CD8-positive, alpha-beta memory T cell (primary cell): Measurements from ENCODE around the gene PRSS33. TPM values are rescaled to one million over a fixed set of nuclear protein-coding genes. Genes with fewer than 3 reads are reported as not detected.

Experiments
- CTCF ChIA-PET: fragments of 350-600 bp; sonication (Branson Sonifier 250); formaldehyde crosslinking; loops from one replicate; lab custom pipeline; 2021; ENCODE audit warnings: antibody characterized with exemption; lab: Charles Lee
- POLR2A ChIA-PET: fragments of 350-600 bp; sonication (Branson Sonifier 250); formaldehyde crosslinking; loops from one replicate; lab custom pipeline; 2021; ENCODE audit warnings: antibody characterized with exemption; lab: Charles Lee
- DNase-seq, 5 donors: peaks; one replicate each; pipeline versions ENCODE4 v3.0.0 to v3.0.0-alpha.2; 2020 to 2022; ENCODE audit warnings: mixed read lengths in 1 of 5
- H3K27ac ChIP-seq: one replicate; pipeline ENCODE4 v1.7.0; 2013; ENCODE audit warnings: low read depth, mild to moderate bottlenecking, low read length, moderate library complexity
- H3K27me3 ChIP-seq: 2 replicates; pipeline ENCODE4 v1.7.0; 2013; ENCODE audit warnings: low read length, mild to moderate bottlenecking; ENCODE audit not compliant: insufficient read depth, poor library complexity, severe bottlenecking
- H3K36me3 ChIP-seq: 2 replicates; pipeline ENCODE4 v1.7.0; 2013; ENCODE audit warnings: mild to moderate bottlenecking, low read length, moderate library complexity; ENCODE audit not compliant: insufficient read depth
- H3K4me1 ChIP-seq: 2 replicates; pipeline ENCODE4 v1.7.0; 2013; ENCODE audit warnings: mild to moderate bottlenecking, low read length, moderate library complexity; ENCODE audit not compliant: insufficient read depth
- H3K4me3 ChIP-seq: 2 replicates; pipeline ENCODE4 v1.7.0; 2013; ENCODE audit warnings: mild to moderate bottlenecking, low read length
- H3K9me3 ChIP-seq: 2 replicates; pipeline ENCODE4 v1.7.0; 2013; ENCODE audit warnings: mild to moderate bottlenecking, low read length
- H3K27ac Mint-ChIP-seq, 8 donors: one replicate each; pipeline ENCODE4 v1.8.0; 2020 to 2021; ENCODE audit warnings: mixed read lengths in 8 of 8, mild to moderate bottlenecking in 6 of 8, inconsistent platforms in 3 of 8, moderate library complexity in 3 of 8
- H3K27me3 Mint-ChIP-seq, 2 donors: one replicate each; pipeline ENCODE4 v1.8.0; 2020 to 2021; ENCODE audit warnings: mixed read lengths in 2 of 2, mild to moderate bottlenecking in 1 of 2, moderate library complexity in 1 of 2
- H3K36me3 Mint-ChIP-seq, 3 donors: one replicate each; pipeline ENCODE4 v1.8.0; 2020 to 2021; ENCODE audit warnings: mixed read lengths in 3 of 3, inconsistent platforms in 1 of 3, mild to moderate bottlenecking in 1 of 3
- H3K4me1 Mint-ChIP-seq, 3 donors: one replicate each; pipeline ENCODE4 v1.8.0; 2020 to 2021; ENCODE audit warnings: mixed read lengths in 3 of 3, inconsistent platforms in 1 of 3, mild to moderate bottlenecking in 1 of 3
- H3K4me3 Mint-ChIP-seq, 7 donors: one replicate each; pipeline ENCODE4 v1.8.0; 2020 to 2021; ENCODE audit warnings: mixed read lengths in 7 of 7, mild to moderate bottlenecking in 6 of 7, moderate library complexity in 4 of 7, inconsistent platforms in 2 of 7
- H3K9me3 Mint-ChIP-seq, 5 donors: one replicate each; pipeline ENCODE4 v1.8.0; 2020 to 2022; ENCODE audit warnings: mixed read lengths in 5 of 5, mild to moderate bottlenecking in 3 of 5, moderate library complexity in 2 of 5, inconsistent platforms in 1 of 5
- polyA plus RNA-seq: library from polyadenylated mRNA; unstranded; fragments of 300-500 nt; fragmentation: Illumina TruSeq; gene quantifications from one replicate; pipeline ENCODE4 v1.2.3, GENCODE V29; 2021
- total RNA-seq, 2 experiments: library from RNA; stranded (reverse); gene quantifications; one replicate each; pipeline ENCODE4 v1.2.3, GENCODE V29; 2021

Gene PRSS33
- total and polyA plus RNA-seq, 3 experiments from 2014 or later = 0.15 to 0.22 TPM; not detected in 1

DNA sequence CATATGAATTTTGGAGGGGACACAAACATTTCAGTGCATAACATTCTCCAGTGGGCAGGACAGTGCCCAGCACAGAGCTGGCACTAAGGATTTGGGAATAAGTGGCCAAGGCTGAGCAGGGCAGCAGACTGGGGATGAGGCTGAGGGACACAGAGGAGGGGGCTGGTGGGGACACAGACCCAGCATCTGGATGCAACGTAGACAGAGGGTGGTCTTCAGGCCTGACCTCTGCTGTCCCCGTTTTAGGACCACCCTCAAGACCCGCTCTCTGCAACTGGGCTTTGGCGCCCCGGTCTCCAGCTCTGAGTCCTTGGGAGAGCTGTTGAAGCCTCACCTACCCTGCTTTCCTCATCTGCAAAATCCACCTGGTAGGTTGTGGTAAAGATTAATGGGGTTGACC lies 3.3 kb upstream of the PRSS33 start:
- Mint-ChIP-seq H3K4me3 (no peak overlapping the region), H3K4me1 (peaks cover 0 to 14% (median 2%) of the 10 kb centered on the region in 3 donors), H3K27me3 (peaks cover 17 to 48% of the 10 kb centered on the region in 2 donors), H3K27ac (no peak overlapping the region), H3K36me3 (no peaks in the 10 kb centered on the region), H3K9me3 (no peaks in the 10 kb centered on the region)
- POLR2A ChIA-PET = no interaction called here
- peaks cover 6% of the 10 kb centered on the region for H3K4me1 ChIP-seq
- no peaks in the 10 kb centered on the region for H3K9me3 ChIP-seq
- H3K36me3 ChIP-seq = no peaks in the 10 kb centered on the region
- H3K4me3 ChIP-seq = no peak overlapping the region
- CTCF ChIA-PET = interaction anchor here (1.2 kb wide), 1 partner anchor 12 kb away, joined by 3 read pairs; no protein-coding TSS in a partner anchor
- H3K27ac ChIP-seq = no peak overlapping the region
- no peaks in the 10 kb centered on the region for H3K27me3 ChIP-seq
- peak in 1 of 5 donors; percentile 32 for DNase-seq

DNA sequence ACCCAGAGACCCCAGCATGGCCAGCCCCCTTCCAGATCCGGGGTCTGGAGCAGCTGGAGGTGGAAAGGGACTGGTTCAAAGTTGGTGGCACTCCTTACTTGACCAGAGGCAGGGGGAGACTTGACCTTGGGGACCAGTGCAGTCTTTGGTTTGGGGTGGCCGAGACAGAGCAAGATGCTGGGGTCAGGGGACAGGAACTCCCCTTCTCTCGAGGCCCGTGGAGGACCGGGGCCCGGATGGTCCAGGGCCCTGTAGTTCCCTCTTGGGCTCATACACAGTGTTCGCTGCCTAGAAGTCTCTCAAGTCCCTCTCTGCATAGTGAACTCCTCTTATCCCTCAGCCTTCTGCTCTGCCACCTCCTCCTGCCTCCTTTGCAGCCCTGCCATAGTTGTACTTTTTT lies 601 bp upstream of the PRSS33 start:
- CTCF ChIA-PET = no interaction called here
- peak in 1 of 5 donors; percentile 17 for DNase-seq
- H3K4me3 ChIP-seq = no peak overlapping the region
- no peaks in the 10 kb centered on the region for H3K36me3 Mint-ChIP-seq
- POLR2A ChIA-PET = no interaction called here
- H3K36me3 ChIP-seq = no peaks in the 10 kb centered on the region
- H3K27ac ChIP-seq = no peak overlapping the region
- no peak overlapping the region for H3K4me3 Mint-ChIP-seq
- H3K27me3 Mint-ChIP-seq = peaks cover 15 to 28% of the 10 kb centered on the region in 2 donors
- H3K9me3 Mint-ChIP-seq = no peaks in the 10 kb centered on the region
- no peaks in the 10 kb centered on the region for H3K27me3 ChIP-seq
- peaks cover 12% of the 10 kb centered on the region for H3K4me1 ChIP-seq
- H3K4me1 Mint-ChIP-seq = peaks cover 0 to 21% (median 5%) of the 10 kb centered on the region in 3 donors
- H3K9me3 ChIP-seq = no peaks in the 10 kb centered on the region
- H3K27ac Mint-ChIP-seq = no peak overlapping the region

DNA sequence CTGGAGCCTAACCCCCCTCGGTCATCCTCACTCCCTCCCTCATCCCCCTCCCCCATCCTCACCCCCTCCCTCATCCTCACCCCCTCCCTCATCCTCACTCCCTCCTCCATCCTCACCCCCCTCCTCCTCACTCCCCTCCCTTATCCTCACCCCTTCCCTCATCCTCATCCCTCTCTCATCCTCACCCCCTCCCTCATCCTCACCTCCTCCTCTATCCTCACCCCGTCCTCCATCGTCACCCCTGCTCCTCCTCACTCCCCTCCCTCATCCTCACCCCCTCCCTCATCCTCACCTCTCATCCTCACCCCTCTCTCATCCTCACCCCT lies 571 bp downstream of the PRSS33 start:
- H3K4me3 Mint-ChIP-seq = peak overlapping the region in 1 of 7 donors; percentile 51
- DNase-seq = no peak
- no peak overlapping the region for H3K27ac ChIP-seq
- H3K36me3 ChIP-seq = no peaks in the 10 kb centered on the region
- H3K27me3 Mint-ChIP-seq = peaks cover 13 to 21% of the 10 kb centered on the region in 2 donors
- ChIA-PET CTCF (no interaction called here), POLR2A (no interaction called here)
- no peaks in the 10 kb centered on the region for H3K27me3 ChIP-seq
- peaks cover 12% of the 10 kb centered on the region for H3K4me1 ChIP-seq
- H3K27ac Mint-ChIP-seq = no peak overlapping the region
- peaks cover 0 to 21% (median 5%) of the 10 kb centered on the region in 3 donors for H3K4me1 Mint-ChIP-seq
- no peaks in the 10 kb centered on the region for H3K9me3 ChIP-seq
- no peaks in the 10 kb centered on the region for H3K36me3 Mint-ChIP-seq
- H3K4me3 ChIP-seq = no peak overlapping the region
- H3K9me3 Mint-ChIP-seq = no peaks in the 10 kb centered on the region

DNA sequence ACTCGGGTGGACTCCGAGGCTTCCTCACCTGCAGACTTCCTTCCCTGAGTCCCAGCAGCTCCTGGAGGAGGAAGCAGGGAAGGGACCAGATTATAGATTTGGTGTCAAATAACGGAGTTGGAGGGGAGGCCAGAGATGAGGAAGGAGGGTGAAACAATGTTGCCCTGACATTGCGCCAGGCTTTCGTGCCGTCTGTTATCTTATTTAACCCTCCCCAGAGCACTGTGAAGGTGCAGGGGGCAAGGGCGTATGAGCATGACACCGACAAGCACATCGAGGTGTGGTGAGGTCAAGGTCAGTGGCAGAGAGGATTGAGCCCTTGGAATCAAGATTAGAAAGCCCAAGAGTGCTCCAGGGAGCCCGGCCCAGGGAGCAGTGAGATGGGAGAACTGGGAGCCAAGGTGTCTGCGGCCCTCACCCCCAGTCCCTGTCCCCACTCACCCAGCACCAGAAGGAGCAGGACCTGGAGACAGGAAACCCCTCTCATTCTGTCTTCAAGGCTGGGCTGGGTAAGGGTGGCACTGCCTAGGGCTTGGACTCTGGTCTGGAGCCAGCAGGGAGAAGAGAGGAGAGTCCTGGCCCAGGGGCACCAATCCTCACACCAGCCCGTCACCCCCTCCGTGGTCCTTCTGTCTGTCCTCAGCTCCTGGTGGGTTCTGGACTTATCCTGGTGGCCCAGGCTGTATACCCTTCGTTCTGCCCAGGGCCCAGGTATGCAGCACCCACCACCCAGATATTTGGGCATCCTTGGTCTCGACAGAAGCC lies 1.1 kb downstream of the PRSS33 start:
- CTCF ChIA-PET = no interaction called here
- no peak overlapping the region for H3K27ac Mint-ChIP-seq

DNA sequence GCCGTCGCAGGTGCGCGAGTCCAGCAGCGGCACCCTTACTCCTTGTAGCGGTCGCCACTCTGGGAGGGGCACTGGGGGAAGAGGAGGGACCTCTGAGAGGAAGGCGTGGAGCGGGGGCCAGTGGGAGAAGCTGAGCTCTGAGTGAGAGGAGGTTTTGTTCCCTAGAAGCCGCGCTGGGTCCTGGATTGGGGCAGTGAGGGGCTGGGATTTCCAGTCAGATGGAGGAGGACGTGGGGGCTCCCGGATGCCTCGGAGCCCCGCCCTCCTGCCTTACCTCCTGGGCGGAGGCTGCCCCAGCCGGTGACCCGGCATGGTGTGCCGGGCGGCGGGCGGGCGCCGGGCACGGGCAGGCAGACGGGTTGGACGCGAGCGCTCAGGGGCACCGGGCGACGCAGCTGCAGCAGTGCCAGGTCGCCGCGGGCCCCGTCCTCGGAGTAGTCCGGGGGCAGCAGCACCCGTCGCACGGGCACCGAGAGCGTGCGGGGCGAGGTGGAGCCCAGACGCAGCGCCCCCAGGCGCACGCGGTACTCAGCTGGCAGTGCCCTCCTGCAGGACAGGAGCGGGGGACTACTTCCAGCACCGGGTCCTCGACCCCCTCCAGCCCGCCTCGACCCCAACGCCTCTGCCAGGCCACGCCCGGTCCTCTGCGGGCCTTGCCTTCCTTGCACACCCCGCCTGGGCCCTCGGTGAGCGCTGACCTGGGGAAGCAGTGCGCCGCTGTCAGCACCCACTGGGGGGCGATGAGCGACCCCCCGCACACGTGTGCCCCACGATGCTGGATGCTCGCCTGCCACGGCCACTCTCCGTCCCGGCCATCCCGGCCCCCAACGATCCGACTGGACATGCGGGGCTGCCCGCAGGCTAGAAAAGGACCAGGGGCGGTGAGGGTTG lies 2.0 kb downstream of the PRSS33 start:
- Histone ChIP-seq H3K9me3 (no peaks in the 10 kb centered on the region), H3K4me1 (peaks cover 12% of the 10 kb centered on the region), H3K27ac (no peak overlapping the region), H3K27me3 (no peaks in the 10 kb centered on the region), H3K36me3 (no peaks in the 10 kb centered on the region), H3K4me3 (peak overlapping the region; percentile 53)
- Mint-ChIP-seq H3K27me3 (peaks cover 8 to 9% of the 10 kb centered on the region in 2 donors), H3K36me3 (no peaks in the 10 kb centered on the region), H3K4me1 (peaks cover 0 to 21% (median 5%) of the 10 kb centered on the region in 3 donors), H3K4me3 (peak overlapping the region; percentile 79 to 96 (median 84)), H3K27ac (peak overlapping the region in 6 of 8 donors; percentile 11 to 77 (median 64)), H3K9me3 (no peaks in the 10 kb centered on the region)
- CTCF ChIA-PET = interaction anchor here (1.0 to 1.1 kb wide), 2 partner anchors 11 to 53 kb away, joined by 3 to 4 read pairs; no protein-coding TSS in a partner anchor
- POLR2A ChIA-PET = interaction anchor here (0.6 kb wide), 1 partner anchor 13 kb away, joined by 4 read pairs; no protein-coding TSS in a partner anchor
- peak; percentile 6 to 61 (median 33) for DNase-seq

More for the DNA sequence above, 1.1 kb downstream of the PRSS33 start:
- H3K36me3 Mint-ChIP-seq = no peaks in the 10 kb centered on the region
- POLR2A ChIA-PET = interaction anchor here (0.6 kb wide), 1 partner anchor 14 kb away, joined by 4 read pairs; no protein-coding TSS in a partner anchor
- H3K4me1 Mint-ChIP-seq = peaks cover 0 to 21% (median 5%) of the 10 kb centered on the region in 3 donors
- H3K4me1 ChIP-seq = peaks cover 12% of the 10 kb centered on the region
- peaks cover 10 to 17% of the 10 kb centered on the region in 2 donors for H3K27me3 Mint-ChIP-seq
- H3K9me3 Mint-ChIP-seq = no peaks in the 10 kb centered on the region
- H3K36me3 ChIP-seq = no peaks in the 10 kb centered on the region
- H3K4me3 ChIP-seq = peak overlapping the region; percentile 53
- peak in 1 of 5 donors; percentile 32 for DNase-seq
- peak overlapping the region in 6 of 7 donors; percentile 23 to 72 (median 54) for H3K4me3 Mint-ChIP-seq
- H3K27ac ChIP-seq = no peak overlapping the region
- H3K9me3 ChIP-seq = no peaks in the 10 kb centered on the region
- H3K27me3 ChIP-seq = no peaks in the 10 kb centered on the region

DNA sequence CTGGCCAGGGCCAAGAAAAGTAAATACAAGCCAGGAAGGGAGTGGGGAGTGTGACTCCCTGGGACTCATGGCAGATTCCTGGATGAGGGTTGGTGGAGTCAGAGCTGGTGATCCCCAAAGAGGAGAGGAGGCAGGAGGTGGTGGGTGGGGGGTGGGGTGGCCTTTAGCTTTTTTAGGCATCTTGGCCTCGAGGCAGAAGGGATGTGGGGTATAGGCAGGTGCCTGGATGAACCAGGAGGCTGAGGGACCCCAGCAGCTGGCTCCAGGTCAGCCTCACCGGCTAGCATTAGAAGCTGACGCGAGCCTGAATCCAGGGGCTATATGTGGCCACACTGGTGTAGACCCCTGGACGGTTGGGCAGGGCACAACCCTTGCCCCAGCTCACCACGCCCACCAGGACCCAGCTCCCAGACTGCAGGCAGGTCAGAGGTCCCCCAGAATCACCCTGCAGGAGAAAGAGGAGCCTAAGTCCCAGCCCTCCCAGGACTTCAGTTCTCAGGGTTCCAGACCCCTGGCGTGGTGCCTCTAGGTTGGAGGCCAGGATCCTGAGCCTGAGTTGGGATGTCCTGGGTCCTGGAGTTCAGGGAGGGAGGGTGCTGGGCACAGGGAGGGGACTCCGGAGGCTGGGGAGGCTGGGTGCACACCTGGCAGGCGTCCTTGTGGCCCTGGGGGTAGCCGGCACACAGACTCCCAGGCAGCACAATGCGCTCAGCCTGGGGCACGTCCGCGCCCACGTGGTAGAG lies 2.8 kb downstream of the PRSS33 start:
- Mint-ChIP-seq H3K9me3 (no peaks in the 10 kb centered on the region), H3K4me3 (peak overlapping the region; percentile 79 to 96 (median 84)), H3K4me1 (peaks cover 0 to 28% (median 5%) of the 10 kb centered on the region in 3 donors), H3K36me3 (no peaks in the 10 kb centered on the region), H3K27me3 (peaks cover 2 to 5% of the 10 kb centered on the region in 2 donors), H3K27ac (peak overlapping the region in 5 of 8 donors; percentile 11 to 77 (median 71))
- H3K4me1 ChIP-seq = peaks cover 12% of the 10 kb centered on the region
- peak overlapping the region; percentile 53 for H3K4me3 ChIP-seq
- CTCF ChIA-PET = interaction anchor here (1.0 to 1.1 kb wide), 3 partner anchors 12 to 84 kb away, joined by 3 to 6 read pairs (median 4); no protein-coding TSS in a partner anchor
- no peaks in the 10 kb centered on the region for H3K9me3 ChIP-seq
- no peaks in the 10 kb centered on the region for H3K36me3 ChIP-seq
- POLR2A ChIA-PET = no interaction called here
- no peaks in the 10 kb centered on the region for H3K27me3 ChIP-seq
- no peak overlapping the region for H3K27ac ChIP-seq
- peak in 1 of 5 donors; percentile 39 for DNase-seq

GRCh38 chr16:2783581-2784357 lies 3.6 kb downstream of the PRSS33 start:
- CTCF ChIA-PET = interaction anchor here (1.0 kb wide), 1 partner anchor 85 kb away, joined by 6 read pairs; no protein-coding TSS in a partner anchor
- Mint-ChIP-seq H3K9me3 (no peaks in the 10 kb centered on the region), H3K4me1 (peaks cover 2 to 35% (median 6%) of the 10 kb centered on the region in 3 donors), H3K36me3 (no peaks in the 10 kb centered on the region), H3K27me3 (peaks cover 0 to 2% of the 10 kb centered on the region in 2 donors), H3K27ac (peak overlapping the region in 1 of 8 donors; percentile 30), H3K4me3 (peak overlapping the region in 6 of 7 donors; percentile 19 to 78 (median 52))
- H3K27me3 ChIP-seq = no peaks in the 10 kb centered on the region
- H3K36me3 ChIP-seq = no peaks in the 10 kb centered on the region
- POLR2A ChIA-PET = no interaction called here
- peaks cover 20% of the 10 kb centered on the region for H3K4me1 ChIP-seq
- no peak overlapping the region for H3K4me3 ChIP-seq
- H3K9me3 ChIP-seq = no peaks in the 10 kb centered on the region
- DNase-seq = peak in 1 of 5 donors; percentile 26
- H3K27ac ChIP-seq = no peak overlapping the region
